Measurements from ENCODE around the gene DAP. TPM values are rescaled to one million over a fixed set of nuclear protein-coding genes. Genes with fewer than 3 reads are reported as not detected.

Gene DAP
- total and polyA plus RNA-seq, 2 of the 4 experiments (the other 2 are of a cell fraction), result 49.6 to 189 TPM

DNA sequence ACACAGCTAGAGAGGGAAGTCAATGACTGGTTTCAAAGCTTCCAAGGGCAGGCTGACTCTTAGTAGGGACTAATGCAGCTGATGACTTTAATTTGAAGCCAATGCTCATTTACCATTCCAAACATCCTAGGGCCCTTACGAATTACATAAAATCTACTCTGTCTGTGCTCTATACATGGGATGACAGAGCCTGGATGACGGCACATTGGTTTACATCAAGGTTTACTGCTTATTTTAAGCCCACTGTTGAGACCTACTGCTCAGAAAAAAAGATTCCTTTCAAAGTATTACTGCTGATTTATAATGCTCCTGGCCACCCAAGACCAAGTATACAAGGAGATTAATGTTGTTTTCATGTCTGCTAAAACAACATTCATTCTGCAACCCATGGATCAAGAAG lies 74.1 kb downstream of the DAP start:
- Histone ChIP-seq H3K9me3 (ENCODE audit: control insufficient read depth, insufficient read depth, low read length) (no peaks in the 10 kb centered on the region), H2BK15ac (ENCODE audit: low read depth, low read length) (no peak overlapping the region), H3K9me1 (ENCODE audit: insufficient read depth, low read length) (peaks cover 25% of the 10 kb centered on the region), H2AFZ (replicated peaks; ENCODE audit: low read length, poor library complexity) (no peak overlapping the region), H3K18ac (ENCODE audit: low read depth, low read length) (no peak overlapping the region), H2BK5ac (ENCODE audit: low read depth, low read length, poor library complexity, severe bottlenecking) (no peak overlapping the region), H4K8ac (ENCODE audit: low read depth in 2 of 2, low read length in 2 of 2) (no peak overlapping the region), H3K27ac (ENCODE audit: insufficient read depth, low read length) (no peak overlapping the region), H3K23ac (ENCODE audit: low read depth, low read length) (no peak overlapping the region), H4K5ac (ENCODE audit: low read depth, low read length) (no peak overlapping the region), H4K20me1 (ENCODE audit: insufficient read depth, low read length) (peaks cover 27% of the 10 kb centered on the region), H3K4me1 (ENCODE audit: control insufficient read depth, insufficient read depth, low read length) (peaks cover 15% of the 10 kb centered on the region), H3K14ac (replicated peaks; ENCODE audit: low read depth, low read length) (no peak overlapping the region), H4K91ac (ENCODE audit: insufficient read depth, low read depth, low read length) (no peak overlapping the region), H3K79me1 (ENCODE audit: low read depth in 1 of 2, low read length in 2 of 2) (peaks cover 59 to 80% of the 10 kb centered on the region in 2 experiments), H3K4me3 (ENCODE audit: insufficient read depth, low read depth, low read length) (no peak overlapping the region), H2BK120ac (ENCODE audit: low read depth, low read length) (no peak overlapping the region), H3K56ac (ENCODE audit: extremely low read depth, insufficient read depth, low read length) (no peak overlapping the region), H3K27me3 (ENCODE audit: control insufficient read depth, insufficient read depth, low read length) (no peaks in the 10 kb centered on the region), H3K4me2 (ENCODE audit: low read depth, low read length) (no peak overlapping the region), H2BK20ac (ENCODE audit: low read depth, low read length) (no peak overlapping the region), H3K36me3 (ENCODE audit: control insufficient read depth, insufficient read depth, low read length) (peaks cover 30% of the 10 kb centered on the region), H3K4ac (ENCODE audit: low read depth, low read length) (no peak overlapping the region), H2AK5ac (ENCODE audit: low read depth, low read length) (no peak overlapping the region), H2AK9ac (replicated peaks; ENCODE audit: low read depth, low read length, poor library complexity) (no peak overlapping the region), H3K9ac (ENCODE audit: low read depth, low read length) (no peak overlapping the region)
- no peak for TF ChIP-seq MXI1 (IDR thresholded peaks at IDR 0.05; ENCODE audit: borderline replicate concordance, low read depth, low read length)
- DNase-seq (no peak), ATAC-seq (ENCODE audit: low read depth) (no peak)
- dilution Hi-C loops (cut with HindIII; ENCODE audit: low sequenced_read_pairs, unreplicated experiment) (no loop called here), in situ Hi-C loops (cut with MboI; ENCODE audit: low sequenced_read_pairs) (no loop called here), intact Hi-C loops (cut with micrococcal nuclease) (no loop called here)
- no TSS peak for BruUV-seq (replicated peaks)
- ChIA-PET POLR2A (ENCODE audit: unreplicated experiment) (no interaction called here), CTCF (interaction anchor here (0.6 kb wide), 1 partner anchor 66 kb away, joined by 4 read pairs; no protein-coding TSS in a partner anchor)
- 100% methylated on average over 2 of the region's 2 CpGs; no CpG with 5 or more reads in 1 of the 2 experiments for WGBS, 2 experiments (ENCODE audit: extremely low coverage in 2 of 2, insufficient read length in 1 of 2)
